Large intestine (tissue), 3 donors: ENCODE measurements around the gene KCND2. TPM values are rescaled to one million over a fixed set of nuclear protein-coding genes. Genes with fewer than 3 reads are reported as not detected.

Source experiments
- DNase-seq, 2 donors: peaks; one replicate each; pipeline versions ENCODE4 v3.0.0 to v3.0.0-alpha.2; 2013
- H3K27ac ChIP-seq: one replicate; pipeline ENCODE4 v1.5.1; 2013; ENCODE audit warnings: low read length
- H3K27me3 ChIP-seq: 2 replicates; pipeline ENCODE4 v1.6.1; 2013; ENCODE audit warnings: low read length; ENCODE audit not compliant: control insufficient read depth, insufficient read depth
- H3K36me3 ChIP-seq: 2 replicates; pipeline ENCODE4 v1.6.1; 2013; ENCODE audit warnings: low read length; ENCODE audit not compliant: control insufficient read depth, insufficient read depth
- H3K4me1 ChIP-seq: one replicate; pipeline ENCODE4 v1.6.1; 2013; ENCODE audit warnings: low read length; ENCODE audit not compliant: control insufficient read depth, insufficient read depth
- H3K4me3 ChIP-seq: one replicate; pipeline ENCODE4 v1.5.1; 2013; ENCODE audit warnings: low read length
- H3K9me3 ChIP-seq: one replicate; pipeline ENCODE4 v1.6.1; 2013; ENCODE audit warnings: mild to moderate bottlenecking, low read depth, low read length, moderate library complexity; ENCODE audit not compliant: control insufficient read depth
- WGBS: methylation state at CpG from one replicate; pipeline ENCODE4 v1.1.5; 2013; ENCODE audit warnings: low lambda C conversion rate; ENCODE audit not compliant: insufficient coverage; 5-methylcytosine and 5-hydroxymethylcytosine counted together
- polyA plus RNA-seq: library from polyadenylated mRNA; unstranded; fragments of 120-200 nt; gene quantifications from one replicate; pipeline ENCODE4 v1.2.1, GENCODE V29; 2013

KCND2 gene
- polyA plus RNA-seq, 1 donor = 2.5 TPM

DNA sequence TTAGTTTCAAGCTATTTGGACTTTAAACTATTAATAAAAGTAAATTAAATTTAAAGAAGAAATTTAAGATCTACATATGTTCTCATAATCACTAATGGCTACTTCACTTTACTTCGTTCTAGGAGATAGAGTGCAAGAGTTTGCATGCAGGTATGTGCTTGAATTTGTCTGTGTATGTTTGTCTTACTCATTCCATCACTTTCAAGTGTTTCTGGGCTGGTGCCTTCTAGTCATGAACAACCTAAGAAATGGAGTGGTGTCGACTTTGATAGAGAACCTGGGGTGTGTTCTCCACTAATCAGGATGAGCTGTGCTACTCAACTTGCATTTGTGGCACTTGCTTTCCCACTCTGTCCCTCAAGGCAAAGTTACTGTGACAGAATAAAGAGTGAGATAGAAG is 169.9 kb downstream of the KCND2 start:
- WGBS = 86% methylated on average over 1 of the region's 2 CpGs
- no peaks in the 10 kb centered on the region for H3K4me1 ChIP-seq

DNA sequence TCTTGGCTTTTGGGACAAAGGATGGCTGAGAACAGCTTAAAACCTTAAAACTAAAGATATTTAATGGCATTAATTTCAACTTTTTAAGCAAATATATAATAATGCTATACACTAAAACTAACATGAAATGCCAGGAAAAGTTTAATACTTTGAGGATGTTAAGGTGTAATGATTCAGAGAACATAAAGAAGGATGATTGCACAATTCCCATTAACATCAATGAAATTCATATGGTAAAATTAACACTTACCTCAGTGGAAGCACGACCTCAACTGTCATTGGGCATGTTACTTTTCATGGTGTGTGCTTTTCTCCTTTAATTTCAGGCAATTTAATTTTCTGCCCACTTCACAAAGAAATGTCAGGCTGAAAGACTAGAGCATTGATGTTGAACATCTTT is 171.7 kb downstream of the KCND2 start:
- 83% methylated on average over 1 of the region's 1 CpG for WGBS
- H3K36me3 ChIP-seq = no peaks in the 10 kb centered on the region
- H3K4me3 ChIP-seq = no peak overlapping the region
- no peaks in the 10 kb centered on the region for H3K27me3 ChIP-seq
- H3K9me3 ChIP-seq = no peaks in the 10 kb centered on the region
- no peak for DNase-seq
- H3K27ac ChIP-seq = no peak overlapping the region
- no peaks in the 10 kb centered on the region for H3K4me1 ChIP-seq

More for the DNA sequence above, 169.9 kb downstream of the KCND2 start:
- Histone ChIP-seq H3K9me3 (no peaks in the 10 kb centered on the region), H3K27ac (no peak overlapping the region), H3K4me3 (no peak overlapping the region), H3K36me3 (no peaks in the 10 kb centered on the region), H3K27me3 (no peaks in the 10 kb centered on the region)
- DNase-seq = no peak

DNA sequence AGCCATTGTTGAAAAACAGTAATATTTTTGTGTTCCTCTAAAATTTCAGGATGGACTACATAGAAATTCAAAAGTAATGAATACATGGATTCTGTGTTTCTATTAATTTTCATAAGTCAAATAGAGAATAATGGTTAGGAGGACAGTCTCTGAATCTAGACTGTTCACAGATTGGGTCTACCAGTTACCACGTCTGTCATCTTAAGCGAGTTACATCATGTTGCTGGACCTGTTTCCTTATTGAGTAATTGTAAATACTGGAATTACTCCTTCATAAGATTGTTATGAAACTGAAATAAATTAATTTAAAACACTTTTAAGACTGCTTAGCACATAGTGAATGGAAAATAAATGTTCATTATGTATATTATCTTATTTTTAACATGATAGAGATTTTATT is 172.3 kb downstream of the KCND2 start:
- no peaks in the 10 kb centered on the region for H3K9me3 ChIP-seq
- no peaks in the 10 kb centered on the region for H3K4me1 ChIP-seq
- DNase-seq = no peak
- H3K27me3 ChIP-seq = no peaks in the 10 kb centered on the region
- H3K36me3 ChIP-seq = no peaks in the 10 kb centered on the region
- H3K4me3 ChIP-seq = no peak overlapping the region
- H3K27ac ChIP-seq = no peak overlapping the region
- no CpG with 5 or more reads among the region's 2 CpGs for WGBS

DNA sequence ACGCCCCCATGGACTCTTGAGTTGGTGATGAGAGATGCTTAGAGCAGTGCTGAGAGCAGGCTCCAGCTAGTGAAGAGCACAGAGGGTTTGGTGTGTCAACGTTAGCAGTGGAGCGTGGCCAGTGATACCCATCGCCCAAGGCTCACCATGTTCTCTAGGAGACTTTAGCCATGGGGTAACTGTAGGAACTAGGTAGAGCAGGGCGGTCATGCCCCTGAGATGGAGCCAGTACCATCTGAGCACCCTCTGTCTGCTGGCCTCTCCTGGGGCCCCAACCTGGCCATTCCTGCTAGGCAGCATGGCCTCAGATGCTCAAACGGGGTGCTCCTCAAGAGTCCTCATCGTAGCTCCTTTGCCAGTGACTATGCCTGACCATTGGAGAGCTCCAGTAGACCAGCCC is 179.7 kb downstream of the KCND2 start:
- no peaks in the 10 kb centered on the region for H3K36me3 ChIP-seq
- WGBS = no CpG with 5 or more reads among the region's 7 CpGs
- H3K27me3 ChIP-seq = no peaks in the 10 kb centered on the region
- no peak overlapping the region for H3K4me3 ChIP-seq
- no peak for DNase-seq
- no peak overlapping the region for H3K27ac ChIP-seq
- H3K4me1 ChIP-seq = no peaks in the 10 kb centered on the region
- H3K9me3 ChIP-seq = no peaks in the 10 kb centered on the region

DNA sequence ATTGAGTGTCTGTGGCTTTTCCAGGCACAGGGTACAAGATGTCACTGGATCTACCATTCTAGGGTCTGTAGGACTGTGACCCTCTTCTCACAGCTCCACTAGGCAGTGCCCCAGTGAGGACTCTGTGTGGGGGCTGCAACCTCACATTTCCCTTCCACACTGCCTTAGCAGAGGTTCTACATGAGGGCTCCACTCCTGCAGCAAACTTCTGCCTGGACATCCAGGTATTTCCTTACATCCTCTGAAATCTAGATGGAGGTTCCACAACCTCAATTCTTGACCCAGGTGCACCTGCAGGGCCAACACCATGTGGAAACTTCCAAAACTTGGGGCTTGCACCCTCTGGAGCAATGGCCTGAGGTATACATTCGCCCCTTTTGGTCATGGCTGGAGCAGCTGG is 183.7 kb downstream of the KCND2 start:
- Histone ChIP-seq H3K9me3 (no peaks in the 10 kb centered on the region), H3K4me1 (no peaks in the 10 kb centered on the region), H3K27ac (no peak overlapping the region), H3K4me3 (no peak overlapping the region), H3K36me3 (no peaks in the 10 kb centered on the region), H3K27me3 (no peaks in the 10 kb centered on the region)
- no peak for DNase-seq
- WGBS = no CpG with 5 or more reads among the region's 1 CpG

DNA sequence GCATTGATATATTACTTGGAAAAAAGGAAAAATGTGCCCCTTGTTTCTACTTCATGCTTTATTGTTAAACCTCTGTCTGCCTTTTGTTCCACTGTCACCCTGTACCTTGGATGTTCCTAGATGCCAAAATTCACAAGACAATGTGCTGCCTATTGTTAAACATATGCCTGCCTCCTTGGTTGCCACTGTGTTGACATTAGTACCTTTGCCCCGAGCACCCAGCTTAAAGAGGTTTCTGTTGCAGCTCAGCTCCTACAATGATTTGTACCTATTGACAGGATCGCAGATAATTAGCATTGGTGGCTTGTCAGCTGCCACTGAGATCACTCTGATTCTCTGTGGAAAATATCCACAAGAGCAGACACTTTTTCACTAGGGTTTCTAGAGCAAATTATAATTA is 188.0 kb downstream of the KCND2 start:
- Histone ChIP-seq H3K36me3 (no peaks in the 10 kb centered on the region), H3K9me3 (no peaks in the 10 kb centered on the region), H3K27me3 (no peaks in the 10 kb centered on the region), H3K4me3 (no peak overlapping the region), H3K27ac (no peak overlapping the region), H3K4me1 (no peaks in the 10 kb centered on the region)
- no CpG with 5 or more reads among the region's 2 CpGs for WGBS
- no peak for DNase-seq

DNA sequence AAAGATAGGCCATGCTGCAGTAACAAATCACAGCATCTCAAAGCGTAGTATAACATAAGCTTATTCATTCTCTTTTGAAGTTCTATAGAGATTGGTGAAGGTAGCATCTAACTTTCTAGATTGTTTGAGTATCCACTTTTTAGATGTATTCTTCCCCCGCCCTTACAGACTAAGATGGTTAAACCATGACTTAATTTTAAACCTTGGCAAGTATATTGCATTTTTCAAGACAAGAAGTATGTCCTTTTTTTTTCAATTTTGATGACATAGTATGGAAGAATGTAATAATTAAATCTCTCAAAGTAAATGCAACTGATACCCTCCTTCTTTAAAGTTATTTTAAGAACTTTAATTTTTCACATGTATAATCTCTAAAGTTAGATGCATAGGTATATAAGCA is 190.0 kb downstream of the KCND2 start:
- 76% methylated on average over 2 of the region's 2 CpGs for WGBS
- no peaks in the 10 kb centered on the region for H3K27me3 ChIP-seq
- no peaks in the 10 kb centered on the region for H3K36me3 ChIP-seq
- no peak overlapping the region for H3K4me3 ChIP-seq
- H3K27ac ChIP-seq = no peak overlapping the region
- H3K9me3 ChIP-seq = no peaks in the 10 kb centered on the region
- DNase-seq = no peak
- no peaks in the 10 kb centered on the region for H3K4me1 ChIP-seq

DNA sequence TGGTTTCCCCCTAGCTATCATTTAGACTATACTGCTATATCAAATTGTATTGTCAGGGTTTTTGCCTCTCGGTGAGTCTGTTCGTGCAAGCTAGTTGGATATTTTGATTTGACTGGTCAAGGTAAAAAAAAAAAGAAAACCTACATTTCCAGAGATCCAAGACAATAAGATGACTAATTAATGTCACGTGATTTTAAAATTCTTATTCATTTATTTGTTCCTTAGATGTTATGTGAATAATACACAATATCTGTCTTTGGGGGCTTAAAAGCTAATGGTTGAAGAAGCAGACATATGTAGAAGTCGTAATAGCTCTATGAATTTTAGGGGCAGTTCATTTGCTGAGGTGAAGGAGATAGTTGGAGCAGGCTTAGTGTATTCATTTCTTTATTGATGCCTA is 191.1 kb downstream of the KCND2 start:
- Histone ChIP-seq H3K36me3 (no peaks in the 10 kb centered on the region), H3K9me3 (no peaks in the 10 kb centered on the region), H3K4me1 (no peaks in the 10 kb centered on the region), H3K4me3 (no peak overlapping the region), H3K27me3 (no peaks in the 10 kb centered on the region), H3K27ac (no peak overlapping the region)
- WGBS = 100% methylated on average over 1 of the region's 4 CpGs
- no peak for DNase-seq

DNA sequence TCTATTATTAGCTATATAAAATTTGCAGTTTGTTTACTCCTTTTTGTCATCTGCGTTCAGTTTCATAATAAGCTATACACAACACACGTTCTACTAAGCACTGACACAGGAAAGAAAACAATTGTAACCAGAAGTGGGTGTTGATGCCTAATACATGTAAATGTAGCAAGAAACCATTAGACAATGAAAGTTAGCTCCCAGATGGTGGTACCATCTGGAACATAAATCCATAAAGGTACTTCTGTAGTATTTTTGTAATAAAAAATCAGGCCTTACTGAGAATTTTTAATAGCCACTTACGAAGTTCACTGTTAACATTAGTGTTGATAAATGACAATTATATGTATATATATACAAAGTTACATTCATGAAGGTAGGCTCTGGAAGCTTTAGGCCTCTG is 194.7 kb downstream of the KCND2 start:
- no peaks in the 10 kb centered on the region for H3K9me3 ChIP-seq
- H3K4me3 ChIP-seq = no peak overlapping the region
- no peaks in the 10 kb centered on the region for H3K36me3 ChIP-seq
- H3K27ac ChIP-seq = no peak overlapping the region
- WGBS = 96% methylated on average over 3 of the region's 3 CpGs
- H3K27me3 ChIP-seq = no peaks in the 10 kb centered on the region
- DNase-seq = no peak
- no peaks in the 10 kb centered on the region for H3K4me1 ChIP-seq

DNA sequence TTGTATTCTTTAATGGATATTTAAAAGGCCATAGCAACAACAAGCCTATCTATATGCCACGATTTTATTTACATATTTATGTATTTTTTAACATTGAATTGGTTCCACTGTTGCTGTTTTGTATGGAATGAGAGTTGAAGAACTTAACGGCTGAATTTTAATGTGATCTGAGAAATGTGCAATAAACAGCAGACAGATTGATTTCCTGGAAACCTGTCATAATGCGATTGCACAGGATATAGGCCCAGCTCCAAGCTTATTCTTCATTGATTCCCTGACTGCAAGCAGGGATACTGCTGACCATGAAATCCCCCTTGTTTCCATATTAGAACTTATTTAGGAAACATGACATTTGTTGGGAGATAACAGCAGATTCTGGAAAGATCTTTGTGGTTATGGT is 195.6 kb downstream of the KCND2 start:
- WGBS = 75% methylated on average over 1 of the region's 3 CpGs
- Histone ChIP-seq H3K27ac (no peak overlapping the region), H3K36me3 (no peaks in the 10 kb centered on the region), H3K27me3 (no peaks in the 10 kb centered on the region), H3K9me3 (no peaks in the 10 kb centered on the region), H3K4me3 (no peak overlapping the region), H3K4me1 (no peaks in the 10 kb centered on the region)
- no peak for DNase-seq

DNA sequence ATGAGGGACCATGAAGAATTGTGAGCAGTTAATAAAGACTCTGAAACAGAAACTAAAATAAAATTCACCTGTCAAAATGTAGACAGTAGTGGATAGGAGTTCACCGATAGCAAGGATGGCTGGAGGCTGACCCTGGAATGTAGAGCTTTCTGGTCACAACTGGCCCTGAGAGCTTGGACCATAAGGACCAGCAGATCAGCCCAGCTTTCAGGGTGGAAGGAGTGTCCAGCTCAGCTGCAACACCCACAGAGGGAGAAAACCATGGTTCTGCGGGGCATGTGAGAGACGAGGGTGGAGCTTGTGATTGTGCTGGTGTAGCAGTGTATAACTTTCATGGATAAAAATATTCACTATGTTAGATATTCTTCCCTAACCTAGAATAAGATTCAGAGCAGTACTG is 199.9 kb downstream of the KCND2 start:
- H3K36me3 ChIP-seq = no peaks in the 10 kb centered on the region
- no peaks in the 10 kb centered on the region for H3K9me3 ChIP-seq
- DNase-seq = no peak
- no peaks in the 10 kb centered on the region for H3K4me1 ChIP-seq
- no peak overlapping the region for H3K4me3 ChIP-seq
- 80% methylated on average over 1 of the region's 3 CpGs for WGBS
- H3K27ac ChIP-seq = no peak overlapping the region
- H3K27me3 ChIP-seq = no peaks in the 10 kb centered on the region
